Stomach smooth muscle (tissue), 2 donors: Measurements from ENCODE around the gene SLC35B2.

Experiments used
- H3K27ac ChIP-seq: one replicate; pipeline ENCODE4 v1.7.0; 2013; ENCODE audit warnings: mild to moderate bottlenecking, low read length, inconsistent platforms
- H3K27me3 ChIP-seq, 2 donors: one replicate each; pipeline ENCODE4 v1.7.0; 2013; ENCODE audit warnings: low read length in 2 of 2; ENCODE audit not compliant: insufficient read depth in 2 of 2, control insufficient read depth in 1 of 2
- H3K36me3 ChIP-seq, 2 donors: one replicate each; pipeline ENCODE4 v1.7.0; 2013; ENCODE audit warnings: low read length in 2 of 2; ENCODE audit not compliant: control insufficient read depth in 2 of 2, insufficient read depth in 2 of 2
- H3K4me1 ChIP-seq: one replicate; pipeline ENCODE4 v1.7.0; 2013; ENCODE audit warnings: low read length; ENCODE audit not compliant: control insufficient read depth, insufficient read depth
- H3K4me3 ChIP-seq, 2 donors: one replicate each; pipeline ENCODE4 v1.7.0; 2013; ENCODE audit warnings: low read length in 2 of 2
- H3K9ac ChIP-seq, 2 donors: one replicate each; pipeline ENCODE4 v1.7.0; 2013; ENCODE audit warnings: low read length in 2 of 2, mild to moderate bottlenecking in 1 of 2
- H3K9me3 ChIP-seq, 2 donors: one replicate each; pipeline ENCODE4 v1.7.0; 2013; ENCODE audit warnings: low read length in 2 of 2; ENCODE audit not compliant: control insufficient read depth in 2 of 2
- donor health status: healthy.
- donor health status: Pancreatic carcinoma.

The SLC35B2 gene

DNA sequence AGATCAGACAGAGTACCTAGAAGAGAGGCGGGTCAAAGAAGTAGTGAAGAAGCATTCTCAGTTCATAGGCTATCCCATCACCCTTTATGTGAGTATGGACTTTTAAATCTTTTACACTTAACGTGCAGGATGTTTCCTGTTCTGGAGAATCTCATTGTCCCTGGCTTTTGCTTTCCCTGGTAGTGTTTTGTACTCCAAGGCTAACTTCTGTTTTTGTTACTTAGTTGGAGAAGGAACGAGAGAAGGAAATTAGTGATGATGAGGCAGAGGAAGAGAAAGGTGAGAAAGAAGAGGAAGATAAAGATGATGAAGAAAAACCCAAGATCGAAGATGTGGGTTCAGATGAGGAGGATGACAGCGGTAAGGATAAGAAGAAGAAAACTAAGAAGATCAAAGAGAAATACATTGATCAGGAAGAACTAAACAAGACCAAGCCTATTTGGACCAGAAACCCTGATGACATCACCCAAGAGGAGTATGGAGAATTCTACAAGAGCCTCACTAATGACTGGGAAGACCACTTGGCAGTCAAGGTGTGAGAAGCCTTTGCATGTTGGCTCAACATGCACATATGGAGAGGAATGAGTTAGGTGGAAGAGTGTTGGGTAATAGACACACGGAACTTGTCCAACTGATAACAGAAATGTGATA, 7.1 kb downstream of the SLC35B2 start:
- Histone ChIP-seq H3K9ac (no peak overlapping the region), H3K4me1 (peaks cover 34% of the 10 kb centered on the region), H3K27me3 (no peaks in the 10 kb centered on the region), H3K27ac (peak overlapping the region; percentile 6), H3K4me3 (no peak overlapping the region), H3K9me3 (no peaks in the 10 kb centered on the region), H3K36me3 (peaks cover 58 to 60% of the 10 kb centered on the region in 2 donors)

DNA sequence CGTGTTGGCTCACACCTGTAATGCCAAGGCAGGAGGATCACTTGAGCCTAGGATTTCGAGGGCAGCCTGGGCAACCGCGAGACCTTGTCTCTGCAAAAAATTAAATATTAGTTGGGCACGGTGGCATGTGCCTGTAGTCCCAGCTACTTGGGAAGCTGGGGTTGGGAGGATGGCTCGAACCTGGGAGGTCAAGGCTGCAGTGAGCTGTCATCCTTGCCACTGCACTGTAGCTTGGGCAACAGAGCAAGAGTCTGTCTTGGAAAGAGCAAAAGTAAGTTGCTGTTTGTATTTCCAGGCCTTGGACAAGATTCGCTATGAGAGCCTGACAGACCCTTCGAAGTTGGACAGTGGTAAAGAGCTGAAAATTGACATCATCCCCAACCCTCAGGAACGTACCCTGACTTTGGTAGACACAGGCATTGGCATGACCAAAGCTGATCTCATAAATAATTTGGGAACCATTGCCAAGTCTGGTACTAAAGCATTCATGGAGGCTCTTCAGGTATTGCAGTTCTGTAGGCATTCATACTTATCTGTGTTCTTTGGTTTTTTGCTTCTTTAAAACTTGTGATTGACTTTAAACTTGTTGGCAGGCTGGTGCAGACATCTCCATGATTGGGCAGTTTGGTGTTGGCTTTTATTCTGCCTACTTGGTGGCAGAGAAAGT, 8.1 kb downstream of the SLC35B2 start:
- Histone ChIP-seq H3K9me3 (no peaks in the 10 kb centered on the region), H3K27me3 (no peaks in the 10 kb centered on the region), H3K36me3 (peaks cover 50 to 52% of the 10 kb centered on the region in 2 donors), H3K9ac (peak overlapping the region; percentile 5 to 100), H3K4me3 (peak overlapping the region; percentile 92 to 100), H3K4me1 (peaks cover 32% of the 10 kb centered on the region), H3K27ac (no peak overlapping the region)

DNA sequence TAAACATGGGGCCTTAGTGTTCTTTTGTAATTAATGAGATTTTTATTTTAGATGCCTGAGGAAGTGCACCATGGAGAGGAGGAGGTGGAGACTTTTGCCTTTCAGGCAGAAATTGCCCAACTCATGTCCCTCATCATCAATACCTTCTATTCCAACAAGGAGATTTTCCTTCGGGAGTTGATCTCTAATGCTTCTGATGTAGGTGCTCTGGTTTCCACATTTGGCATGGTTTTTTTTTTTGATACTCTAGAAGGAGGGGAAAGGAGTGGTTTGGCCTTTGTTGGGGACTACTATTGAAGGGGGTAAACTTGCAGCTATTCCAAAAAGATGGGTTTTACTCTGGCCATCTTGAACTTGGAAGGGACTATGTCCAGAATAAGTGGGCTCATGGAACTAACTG, 8.7 kb downstream of the SLC35B2 start:
- peak overlapping the region; percentile 96 for H3K27ac ChIP-seq

DNA sequence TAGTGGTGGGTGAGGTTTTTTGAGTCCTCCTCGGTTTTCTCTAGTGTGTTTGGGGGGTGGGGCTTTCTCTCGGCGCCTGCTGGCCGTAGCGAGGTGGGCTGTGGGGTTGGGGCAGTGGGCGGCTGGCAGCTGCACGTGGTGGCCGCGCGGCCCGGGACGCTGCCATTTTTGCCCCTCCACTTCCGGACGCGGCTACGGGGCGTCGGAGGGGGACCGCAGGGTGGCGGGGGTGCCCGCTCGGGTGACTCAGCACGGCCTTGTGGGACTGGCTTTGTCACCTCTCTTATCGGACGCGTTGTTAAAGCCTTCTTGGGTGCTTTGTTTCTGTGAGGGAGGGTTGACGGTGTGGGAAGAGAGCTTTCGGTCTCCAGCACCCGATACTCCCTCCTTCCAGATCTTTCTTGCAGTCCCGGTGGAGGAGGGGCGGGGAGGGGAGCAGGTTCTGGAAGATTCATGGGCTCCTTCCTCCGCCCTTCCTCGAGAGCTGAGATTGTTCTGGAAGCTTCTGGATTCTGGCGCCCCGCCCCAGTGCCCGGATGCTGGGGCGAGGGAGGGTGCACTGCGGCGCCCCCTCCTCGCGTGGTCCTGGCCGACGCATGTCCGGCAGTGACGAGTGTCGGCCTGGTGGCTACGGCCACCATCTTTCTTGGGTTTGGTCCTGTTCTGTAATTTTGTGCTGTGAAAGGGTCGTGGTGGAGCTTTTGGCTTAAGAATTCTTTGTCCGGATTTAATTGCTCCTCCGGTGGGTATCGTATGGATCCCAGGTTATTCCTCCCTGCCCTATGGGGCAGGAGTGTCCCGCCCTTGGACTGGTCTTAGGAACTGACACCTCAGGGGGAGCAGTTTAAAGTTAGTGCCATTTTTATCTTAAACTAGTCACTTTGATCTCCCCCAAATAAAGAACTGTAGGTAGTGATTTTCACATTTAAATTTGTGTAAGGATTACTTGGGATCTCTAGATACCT, 9.7 kb downstream of the SLC35B2 start:
- Histone ChIP-seq H3K4me1 (peaks cover 32% of the 10 kb centered on the region), H3K27ac (peak overlapping the region; percentile 96), H3K4me3 (peak overlapping the region; percentile 92 to 100), H3K9me3 (no peaks in the 10 kb centered on the region), H3K9ac (peak overlapping the region; percentile 94 to 100), H3K27me3 (no peaks in the 10 kb centered on the region), H3K36me3 (peaks cover 37 to 40% of the 10 kb centered on the region in 2 donors)

More for the DNA sequence above, 8.7 kb downstream of the SLC35B2 start:
- H3K27me3 ChIP-seq = no peaks in the 10 kb centered on the region
- H3K4me1 ChIP-seq = peaks cover 32% of the 10 kb centered on the region
- peak overlapping the region; percentile 92 to 100 for H3K4me3 ChIP-seq
- H3K36me3 ChIP-seq = peaks cover 45 to 50% of the 10 kb centered on the region in 2 donors
- H3K9me3 ChIP-seq = no peaks in the 10 kb centered on the region
- H3K9ac ChIP-seq = peak overlapping the region; percentile 94 to 100

DNA sequence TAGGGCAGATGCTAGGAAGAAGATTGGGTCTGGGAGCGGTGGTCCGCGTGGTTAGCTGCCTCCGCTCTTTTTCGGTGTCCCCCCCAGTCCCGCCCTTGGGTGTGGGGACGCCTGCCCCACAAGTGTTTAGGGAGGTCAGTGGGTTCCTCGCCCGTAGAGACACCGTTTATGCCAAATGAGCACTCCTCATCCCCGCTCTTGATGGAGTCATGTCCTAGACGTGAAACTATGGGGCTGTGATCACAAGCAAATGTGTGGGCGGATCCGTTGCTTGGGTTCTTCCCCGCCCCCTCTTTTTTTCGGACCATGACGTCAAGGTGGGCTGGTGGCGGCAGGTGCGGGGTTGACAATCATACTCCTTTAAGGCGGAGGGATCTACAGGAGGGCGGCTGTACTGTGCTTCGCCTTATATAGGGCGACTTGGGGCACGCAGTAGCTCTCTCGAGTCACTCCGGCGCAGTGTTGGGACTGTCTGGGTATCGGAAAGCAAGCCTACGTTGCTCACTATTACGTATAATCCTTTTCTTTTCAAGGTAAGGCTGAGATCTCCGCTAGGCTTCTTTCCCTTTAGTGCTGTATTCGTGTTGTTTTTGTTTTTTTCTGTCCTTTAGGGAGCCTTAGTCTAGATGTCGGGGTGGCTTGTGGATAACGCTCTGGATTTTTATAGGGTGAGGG, 10.5 kb downstream of the SLC35B2 start, which contains the start of gene HSP90AB1:
Gene HSP90AB1, plus strand, starts transcription at position 439 of the 675 bp plus-strand sequence. CDS start 1,529 bp downstream, outside the sequence.
- H3K36me3 ChIP-seq = peaks cover 31 to 33% of the 10 kb centered on the region in 2 donors
- H3K9ac ChIP-seq = peak within 1 kb of the TSS; percentile 94 to 100
- peak within 1 kb of the TSS; percentile 92 to 100 for H3K4me3 ChIP-seq
- no peaks in the 10 kb centered on the region for H3K27me3 ChIP-seq
- H3K4me1 ChIP-seq = peaks cover 32% of the 10 kb centered on the region
- H3K27ac ChIP-seq = peak within 1 kb of the TSS; percentile 96
- H3K9me3 ChIP-seq = no peaks in the 10 kb centered on the region

DNA sequence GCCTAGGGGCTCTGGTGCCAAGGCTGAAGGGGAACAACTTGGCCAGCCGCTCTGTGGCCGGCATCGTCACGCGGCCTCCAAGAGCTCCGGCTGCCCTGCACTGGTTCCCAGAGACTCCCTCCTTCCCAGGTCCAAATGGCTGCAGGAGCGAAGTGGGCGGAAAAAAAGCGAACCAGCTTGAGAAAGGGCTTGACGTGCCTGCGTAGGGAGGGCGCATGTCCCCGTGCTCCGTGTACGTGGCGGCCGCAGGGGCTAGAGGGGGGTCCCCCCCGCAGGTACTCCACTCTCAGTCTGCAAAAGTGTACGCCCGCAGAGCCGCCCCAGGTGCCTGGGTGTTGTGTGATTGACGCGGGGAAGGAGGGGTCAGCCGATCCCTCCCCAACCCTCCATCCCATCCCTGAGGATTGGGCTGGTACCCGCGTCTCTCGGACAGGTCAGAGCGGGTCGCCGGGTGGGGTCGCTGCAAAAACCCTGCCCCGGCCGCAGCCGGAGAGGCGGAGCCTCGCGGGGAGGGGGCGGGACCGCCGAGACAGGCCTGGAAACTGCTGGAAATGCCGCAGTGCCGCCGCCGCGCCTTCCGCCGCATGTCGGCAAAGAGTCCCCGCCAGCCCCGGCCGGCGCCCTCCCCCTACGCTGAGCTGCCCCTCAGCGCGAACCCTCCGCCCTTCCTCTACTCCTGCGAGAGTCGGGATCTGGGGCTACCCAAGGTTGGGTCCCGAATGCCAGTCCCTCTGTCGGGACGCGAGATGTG, 11.2 kb downstream of the SLC35B2 start:
- Histone ChIP-seq H3K9me3 (no peaks in the 10 kb centered on the region), H3K36me3 (peaks cover 25 to 26% of the 10 kb centered on the region in 2 donors), H3K9ac (peak overlapping the region; percentile 94 to 100), H3K4me3 (peak overlapping the region; percentile 92 to 100), H3K4me1 (peaks cover 32% of the 10 kb centered on the region), H3K27me3 (no peaks in the 10 kb centered on the region), H3K27ac (peak overlapping the region; percentile 96)

DNA sequence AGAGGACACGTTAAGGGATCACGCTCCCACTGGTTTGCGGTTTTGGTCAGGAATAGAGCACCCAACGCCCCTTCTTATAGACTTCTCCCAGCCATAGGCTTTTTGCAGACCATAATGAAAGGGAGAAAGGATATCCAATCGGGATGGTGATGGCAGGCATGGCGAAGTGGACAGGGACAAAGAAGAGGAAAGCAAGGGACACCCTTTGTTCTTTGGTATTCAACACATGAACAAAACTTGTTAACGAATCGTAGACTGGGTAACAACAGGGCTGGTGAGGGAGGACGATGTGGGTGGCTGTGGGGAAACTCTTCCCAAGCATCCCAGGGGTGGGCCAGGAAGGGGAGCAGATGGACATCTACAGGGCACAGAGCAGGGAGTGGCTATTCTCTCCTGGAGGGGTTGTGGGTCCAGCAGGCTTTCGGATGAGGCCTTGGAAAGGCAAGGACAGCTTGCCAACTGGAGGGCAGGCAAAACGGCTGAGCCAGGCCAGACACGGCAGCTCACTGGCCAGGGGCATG, 11.9 kb downstream of the SLC35B2 start:
- peak overlapping the region; percentile 96 for H3K27ac ChIP-seq
- no peaks in the 10 kb centered on the region for H3K9me3 ChIP-seq

DNA sequence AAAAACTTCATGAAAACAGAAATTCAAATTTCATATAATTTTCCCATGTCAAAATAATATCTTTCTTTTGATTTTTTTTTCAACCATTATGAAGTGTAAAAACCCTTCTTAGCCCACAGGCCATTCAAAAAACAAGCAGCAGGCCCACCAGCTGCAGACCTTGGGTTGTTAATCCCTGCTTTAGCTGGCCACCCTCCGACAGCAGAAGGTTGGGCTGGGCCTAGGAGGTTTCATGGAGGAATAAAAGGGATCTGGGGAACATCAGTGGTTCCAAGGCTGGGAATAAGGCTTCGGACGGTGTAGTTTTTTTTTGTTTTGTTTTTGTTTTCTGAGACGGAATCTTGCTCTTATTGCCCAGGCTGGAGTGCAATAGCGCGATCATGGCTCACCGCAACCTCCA, 14.0 kb downstream of the SLC35B2 start:
- Histone ChIP-seq H3K27ac (no peak overlapping the region), H3K9me3 (no peaks in the 10 kb centered on the region), H3K4me3 (no peak overlapping the region), H3K4me1 (peaks cover 18% of the 10 kb centered on the region), H3K9ac (no peak overlapping the region), H3K27me3 (no peaks in the 10 kb centered on the region), H3K36me3 (no peaks in the 10 kb centered on the region)

More for the DNA sequence above, 11.9 kb downstream of the SLC35B2 start:
- no peaks in the 10 kb centered on the region for H3K27me3 ChIP-seq
- H3K4me1 ChIP-seq = peaks cover 32% of the 10 kb centered on the region
- H3K4me3 ChIP-seq = peak overlapping the region; percentile 92 to 100
- peaks cover 18 to 19% of the 10 kb centered on the region in 2 donors for H3K36me3 ChIP-seq
- H3K9ac ChIP-seq = peak overlapping the region; percentile 71 to 100

DNA sequence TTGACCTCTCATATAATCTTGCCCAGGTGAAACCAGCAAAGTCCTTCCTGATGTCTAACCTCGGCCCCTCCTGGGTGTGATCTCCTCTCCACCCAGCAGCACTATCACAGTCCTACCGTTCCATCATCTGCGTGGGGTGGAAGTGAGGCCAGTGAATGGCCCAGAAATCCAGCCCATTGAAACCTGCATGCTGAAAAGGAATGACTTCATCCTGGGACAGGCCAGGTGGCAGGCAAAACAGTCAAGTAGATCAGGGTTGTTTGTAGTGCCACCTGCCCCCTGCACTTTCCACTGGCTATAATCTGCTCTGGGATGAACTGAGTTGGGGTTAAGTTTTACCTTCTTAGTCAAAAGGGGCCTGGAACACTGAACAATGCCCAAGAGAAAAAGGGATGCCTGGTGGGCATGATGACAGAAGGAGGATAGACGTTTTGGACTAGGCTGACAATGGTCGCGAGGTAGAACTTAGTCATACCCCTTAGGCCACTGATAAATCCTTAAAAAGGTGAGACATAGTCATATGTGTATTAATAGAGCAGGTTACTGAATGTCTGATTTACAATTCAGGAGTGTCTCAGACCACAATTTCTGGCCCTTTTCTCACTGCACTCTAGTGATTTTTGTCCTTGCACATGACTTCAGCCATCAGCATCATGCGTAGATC, 18.5 kb downstream of the SLC35B2 start:
- Histone ChIP-seq H3K27ac (peak overlapping the region; percentile 97), H3K27me3 (no peaks in the 10 kb centered on the region), H3K4me1 (peaks cover 41% of the 10 kb centered on the region), H3K9ac (peak overlapping the region; percentile 13 to 85), H3K36me3 (peaks cover 0 to 6% of the 10 kb centered on the region in 2 donors), H3K4me3 (no peak overlapping the region), H3K9me3 (no peaks in the 10 kb centered on the region)
